Activated CD4-positive, alpha-beta T cell treated with anti-CD3 and anti-CD28 coated beads for 4 hours (primary cell): ENCODE measurements around the gene KRTAP4-5.
"Not testable (repeated sequence)": the region's sequence is repeated elsewhere in the genome, so short reads cannot be mapped to it uniquely, and the experiment has no call there.

Experiments used
- DNase-seq, 2 donors: peaks; one replicate each; pipeline ENCODE4 v3.0.0-alpha.2; 2020

The KRTAP4-5 gene

GRCh38 chr17:41105347-41105746 lies 44.3 kb downstream of the KRTAP4-5 start, which contains the start of gene KRTAP4-9:
Gene KRTAP4-9, plus strand, starts transcription at chr17:41105389. Its CDS starts 0 bp downstream, at chr17:41105389.
- DNase-seq, result not testable (repeated sequence)

- not testable (repeated sequence) for DNase-seq
Observed at GRCh38 chr17:41104386-41105038, 45.1 kb downstream of the KRTAP4-5 start.

DNA sequence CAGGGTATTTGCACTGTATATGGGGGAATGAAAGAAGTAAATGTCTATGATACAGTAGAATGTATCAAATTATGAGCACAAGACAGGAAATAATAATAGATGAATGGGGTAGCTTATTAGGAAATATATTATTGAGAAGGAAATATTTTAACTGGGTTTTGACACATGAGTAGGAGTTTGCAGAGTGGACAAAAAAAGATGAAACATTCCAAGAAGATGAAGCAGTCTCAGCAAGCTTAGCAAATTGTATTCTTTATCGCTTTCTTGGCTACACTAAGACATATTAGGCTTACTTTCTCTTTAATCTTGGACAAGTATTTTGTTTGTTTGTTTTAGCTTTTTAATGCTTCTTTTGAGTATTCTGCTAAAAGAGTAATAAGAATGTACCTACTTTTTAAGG lies 45.7 kb downstream of the KRTAP4-5 start:
- DNase-seq, result no peak

GRCh38 chr17:41101586-41102259 lies 47.9 kb downstream of the KRTAP4-5 start, which contains the start of gene KRTAP4-16:
Gene KRTAP4-16, minus strand, starts transcription at chr17:41102209. Its CDS starts 0 bp downstream, at chr17:41102209.
- no peak for DNase-seq

GRCh38 chr17:41099682-41100480 lies 49.7 kb downstream of the KRTAP4-5 start:
- DNase-seq, result not testable (repeated sequence)
